ENCODE measurements around the gene NNAT. TPM values are rescaled to one million over a fixed set of nuclear protein-coding genes. Genes with fewer than 3 reads are reported as not detected.
"Not testable (repeated sequence)": the region's sequence is repeated elsewhere in the genome, so short reads cannot be mapped to it uniquely, and the experiment has no call there.

The NNAT gene
- total RNA-seq, 1 donor from 2014 or later, result 87.4 TPM

- Mint-ChIP-seq H3K4me1 (ENCODE audit: low read depth) (peaks cover 18% of the 10 kb centered on the region), H3K4me3 (ENCODE audit: low read depth) (no peak overlapping the region), H3K9me3 (ENCODE audit: low read depth) (no peaks in the 10 kb centered on the region), H3K36me3 (ENCODE audit: insufficient read depth) (no peaks in the 10 kb centered on the region), H3K27me3 (no peaks in the 10 kb centered on the region), H3K27ac (no peak overlapping the region)
- no peak for DNase-seq (ENCODE audit: low spot score, unreplicated experiment)
- TF ChIP-seq CTCF (IDR thresholded peaks at IDR 0.05; ENCODE audit: unreplicated experiment), result no peak
Measured at GRCh38 chr20:37540001-37540400, 19.0 kb downstream of the NNAT start.

DNA sequence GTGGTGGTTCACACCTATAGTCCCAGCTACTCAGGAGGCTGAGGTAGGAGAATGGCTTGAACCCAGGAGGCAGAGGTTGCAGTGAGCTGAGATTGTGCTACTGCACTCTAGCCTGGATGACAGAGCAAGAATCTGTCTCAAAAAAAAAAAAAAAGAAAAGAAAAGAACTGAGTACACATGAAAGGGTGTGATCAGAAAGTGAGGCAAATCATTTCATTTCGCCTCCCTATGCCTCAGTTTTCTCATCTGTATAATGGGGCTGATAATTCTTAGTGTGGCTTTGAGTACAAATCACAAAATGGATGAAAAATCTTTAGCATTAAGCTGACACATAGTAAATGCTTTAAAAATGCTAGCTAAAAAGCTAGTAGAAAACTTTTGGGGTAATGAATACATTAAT, 19.8 kb downstream of the NNAT start:
- H3K4me3 Mint-ChIP-seq (ENCODE audit: low read depth); DNase-seq (ENCODE audit: low spot score, unreplicated experiment); H3K27me3 Mint-ChIP-seq; H3K9me3 Mint-ChIP-seq (ENCODE audit: low read depth); H3K27ac Mint-ChIP-seq; H3K36me3 Mint-ChIP-seq (ENCODE audit: insufficient read depth): not testable (repeated sequence)
- peaks cover 20% of the 10 kb centered on the region for H3K4me1 Mint-ChIP-seq (ENCODE audit: low read depth)

GRCh38 chr20:37541326-37541725, 20.3 kb downstream of the NNAT start:
- peaks cover 20% of the 10 kb centered on the region for H3K4me1 Mint-ChIP-seq (ENCODE audit: low read depth)
- H3K27me3 Mint-ChIP-seq, result no peaks in the 10 kb centered on the region
- H3K27ac Mint-ChIP-seq, result peak overlapping the region; percentile 71
- H3K9me3 Mint-ChIP-seq (ENCODE audit: low read depth), result peaks cover 3% of the 10 kb centered on the region
- H3K36me3 Mint-ChIP-seq (ENCODE audit: insufficient read depth), result no peaks in the 10 kb centered on the region
- no peak for DNase-seq (ENCODE audit: low spot score, unreplicated experiment)
- no peak overlapping the region for H3K4me3 Mint-ChIP-seq (ENCODE audit: low read depth)
- TF ChIP-seq CTCF (IDR thresholded peaks at IDR 0.05; ENCODE audit: unreplicated experiment), result no peak

- Mint-ChIP-seq H3K4me3 (ENCODE audit: low read depth) (no peak overlapping the region), H3K9me3 (ENCODE audit: low read depth) (peaks cover 3% of the 10 kb centered on the region), H3K27me3 (no peaks in the 10 kb centered on the region), H3K4me1 (ENCODE audit: low read depth) (peaks cover 20% of the 10 kb centered on the region), H3K27ac (peak overlapping the region; percentile 65), H3K36me3 (ENCODE audit: insufficient read depth) (no peaks in the 10 kb centered on the region)
- TF ChIP-seq CTCF (IDR thresholded peaks at IDR 0.05; ENCODE audit: unreplicated experiment), result no peak
- DNase-seq (ENCODE audit: low spot score, unreplicated experiment), result no peak
Measured at GRCh38 chr20:37542281-37542680, 21.2 kb downstream of the NNAT start.

DNA sequence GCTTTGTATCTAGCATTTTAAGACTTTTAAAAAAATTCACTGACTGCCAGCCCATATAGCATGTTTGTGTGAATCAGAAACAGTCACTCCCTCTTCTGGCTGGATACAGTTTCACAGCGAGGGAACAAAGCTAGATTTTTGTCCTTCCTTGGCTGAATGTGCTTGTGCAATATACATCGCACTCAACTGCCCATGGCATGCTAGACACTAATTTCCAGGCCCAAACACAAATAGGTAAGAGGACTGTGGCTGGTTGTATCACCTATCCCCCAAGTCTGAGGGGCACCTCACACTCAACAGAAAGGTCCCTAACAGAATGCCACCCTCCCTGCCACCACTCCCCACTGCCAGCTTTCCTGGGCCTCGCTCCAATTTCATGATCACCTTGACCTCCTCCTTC, 22.8 kb downstream of the NNAT start:
- H3K27ac Mint-ChIP-seq, result no peak overlapping the region
- H3K4me1 Mint-ChIP-seq (ENCODE audit: low read depth), result peaks cover 20% of the 10 kb centered on the region
- H3K4me3 Mint-ChIP-seq (ENCODE audit: low read depth), result no peak overlapping the region
- H3K9me3 Mint-ChIP-seq (ENCODE audit: low read depth), result peaks cover 7% of the 10 kb centered on the region
- no peaks in the 10 kb centered on the region for H3K36me3 Mint-ChIP-seq (ENCODE audit: insufficient read depth)
- TF ChIP-seq CTCF (IDR thresholded peaks at IDR 0.05; ENCODE audit: unreplicated experiment), result peak; percentile 47
- no peak for DNase-seq (ENCODE audit: low spot score, unreplicated experiment)
- H3K27me3 Mint-ChIP-seq, result no peaks in the 10 kb centered on the region

DNA sequence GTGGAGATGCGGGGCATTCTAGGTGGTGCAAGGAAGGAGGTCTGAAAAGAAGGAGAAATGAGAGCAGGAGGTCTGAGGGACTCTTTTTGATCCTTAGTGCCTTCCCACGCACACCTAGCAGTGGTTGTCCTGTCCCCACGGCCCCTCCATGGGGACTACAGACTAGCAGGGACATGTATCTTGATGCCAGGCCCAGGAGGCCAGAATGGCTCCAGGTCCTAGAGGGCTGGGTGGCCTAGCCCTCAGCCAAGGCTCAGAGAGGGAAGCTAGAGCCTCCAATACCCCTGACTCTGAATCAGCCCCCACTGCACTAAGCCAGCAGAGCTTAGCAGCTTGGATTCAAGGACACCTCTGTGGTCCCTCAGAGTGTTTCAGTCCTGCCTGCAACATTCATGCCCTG, 23.3 kb downstream of the NNAT start:
- H3K4me3 Mint-ChIP-seq (ENCODE audit: low read depth), result no peak overlapping the region
- peaks cover 8% of the 10 kb centered on the region for H3K9me3 Mint-ChIP-seq (ENCODE audit: low read depth)
- H3K36me3 Mint-ChIP-seq (ENCODE audit: insufficient read depth), result no peaks in the 10 kb centered on the region
- peaks cover 20% of the 10 kb centered on the region for H3K4me1 Mint-ChIP-seq (ENCODE audit: low read depth)
- no peak for DNase-seq (ENCODE audit: low spot score, unreplicated experiment)
- TF ChIP-seq CTCF (IDR thresholded peaks at IDR 0.05; ENCODE audit: unreplicated experiment), result no peak
- no peak overlapping the region for H3K27ac Mint-ChIP-seq
- H3K27me3 Mint-ChIP-seq, result no peaks in the 10 kb centered on the region

All from progenitor cell of endocrine pancreas (in vitro differentiated cells).